LNCaP clone FGC (cell line): ENCODE measurements around the gene IQGAP2.

Experiments used
- DNase-seq: peaks from one replicate; pipeline ENCODE4 v3.0.0-alpha.2; 2011; ENCODE audit warnings: low read depth
- H3K4me3 ChIP-seq: 2 replicates; pipeline ENCODE4 v1.5.1; 2011; ENCODE audit warnings: mild to moderate bottlenecking, low read depth, low read length, control low read depth
- CTCF ChIP-seq: IDR thresholded peaks from 2 replicates; pipeline ENCODE4 v1.5.1; 2012; ENCODE audit warnings: mild to moderate bottlenecking; ENCODE audit not compliant: control insufficient read depth, insufficient read depth; ENCODE audit errors: extremely low read depth

The IQGAP2 gene

GRCh38 chr5:76412511-76412910, 9.4 kb downstream of the IQGAP2 start:
- peak; percentile 96 for DNase-seq
- TF ChIP-seq CTCF: no peak
- H3K4me3 ChIP-seq: no peak overlapping the region

- DNase-seq: no peak
- no peak overlapping the region for H3K4me3 ChIP-seq
- TF ChIP-seq CTCF: no peak
Measured at GRCh38 chr5:76413746-76414145, 10.7 kb downstream of the IQGAP2 start.

- DNase-seq: peak; percentile 64
- no peak overlapping the region for H3K4me3 ChIP-seq
- TF ChIP-seq CTCF: no peak
Measured at GRCh38 chr5:76414788-76415187, 11.7 kb downstream of the IQGAP2 start.

GRCh38 chr5:76415855-76416254, 12.8 kb downstream of the IQGAP2 start:
- no peak for TF ChIP-seq CTCF
- H3K4me3 ChIP-seq: no peak overlapping the region
- no peak for DNase-seq

- no peak for DNase-seq
- no peak for TF ChIP-seq CTCF
- H3K4me3 ChIP-seq: no peak overlapping the region
Measured at GRCh38 chr5:76419597-76420298, 16.7 kb downstream of the IQGAP2 start.

- TF ChIP-seq CTCF: no peak
- DNase-seq: peak; percentile 27
- no peak overlapping the region for H3K4me3 ChIP-seq
Measured at GRCh38 chr5:76422227-76422626, 19.1 kb downstream of the IQGAP2 start.

GRCh38 chr5:76422742-76423141, 19.7 kb downstream of the IQGAP2 start:
- no peak overlapping the region for H3K4me3 ChIP-seq
- no peak for TF ChIP-seq CTCF

More at GRCh38 chr5:76422742-76423141, 19.7 kb downstream of the IQGAP2 start:
- no peak for DNase-seq
